WI38 (cell line): Measurements from ENCODE around the gene KIF26B.

Experiments used
- H3K4me3 ChIP-seq: 2 replicates; pipeline ENCODE4 v1.5.1; 2011; ENCODE audit warnings: low read depth, mild to moderate bottlenecking, control low read depth, low read length
- TF ChIP-seq, protein P1 (sequence below): IDR thresholded peaks from 2 replicates; pipeline ENCODE4 v1.5.1; 2012; ENCODE audit warnings: low read depth, mild to moderate bottlenecking, control low read depth, low read length

Gene KIF26B

GRCh38 chr1:245160288-245160687 lies 5.5 kb downstream of the KIF26B start:
- TF ChIP-seq, protein P1, sequence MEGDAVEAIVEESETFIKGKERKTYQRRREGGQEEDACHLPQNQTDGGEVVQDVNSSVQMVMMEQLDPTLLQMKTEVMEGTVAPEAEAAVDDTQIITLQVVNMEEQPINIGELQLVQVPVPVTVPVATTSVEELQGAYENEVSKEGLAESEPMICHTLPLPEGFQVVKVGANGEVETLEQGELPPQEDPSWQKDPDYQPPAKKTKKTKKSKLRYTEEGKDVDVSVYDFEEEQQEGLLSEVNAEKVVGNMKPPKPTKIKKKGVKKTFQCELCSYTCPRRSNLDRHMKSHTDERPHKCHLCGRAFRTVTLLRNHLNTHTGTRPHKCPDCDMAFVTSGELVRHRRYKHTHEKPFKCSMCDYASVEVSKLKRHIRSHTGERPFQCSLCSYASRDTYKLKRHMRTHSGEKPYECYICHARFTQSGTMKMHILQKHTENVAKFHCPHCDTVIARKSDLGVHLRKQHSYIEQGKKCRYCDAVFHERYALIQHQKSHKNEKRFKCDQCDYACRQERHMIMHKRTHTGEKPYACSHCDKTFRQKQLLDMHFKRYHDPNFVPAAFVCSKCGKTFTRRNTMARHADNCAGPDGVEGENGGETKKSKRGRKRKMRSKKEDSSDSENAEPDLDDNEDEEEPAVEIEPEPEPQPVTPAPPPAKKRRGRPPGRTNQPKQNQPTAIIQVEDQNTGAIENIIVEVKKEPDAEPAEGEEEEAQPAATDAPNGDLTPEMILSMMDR = no peak

DNA sequence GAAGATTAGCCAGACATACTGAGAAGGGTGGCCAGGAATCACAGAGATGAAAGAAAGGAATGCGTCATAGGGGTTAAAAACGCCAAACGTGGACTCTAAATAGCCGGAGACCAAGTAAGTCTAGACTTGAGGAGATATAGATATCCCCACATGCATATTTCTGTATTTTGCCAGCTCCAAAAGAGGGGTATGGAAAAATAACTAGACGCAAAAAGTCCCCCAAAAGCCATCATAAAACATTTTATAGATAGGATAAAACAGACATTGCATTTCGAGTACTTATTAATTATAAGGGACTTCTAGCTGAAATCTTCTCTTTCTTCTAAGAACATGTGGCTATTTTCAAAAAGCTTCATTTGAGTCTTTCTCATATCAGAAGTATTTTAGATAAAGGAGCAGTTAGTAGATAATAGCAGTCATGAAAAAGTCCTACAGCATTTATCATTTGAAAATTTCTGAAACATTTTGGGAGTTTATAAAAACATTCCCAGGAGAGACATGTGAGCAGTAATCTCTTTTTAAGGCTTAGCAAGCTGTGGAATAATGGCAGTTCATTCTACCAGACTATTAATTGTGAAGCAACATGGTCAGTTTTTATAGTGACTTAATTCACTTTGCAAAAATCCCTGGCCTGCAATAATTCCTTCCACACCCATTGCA lies 6.1 kb downstream of the KIF26B start:
- H3K4me3 ChIP-seq = no peak overlapping the region
- TF ChIP-seq, protein P1 = no peak

More at GRCh38 chr1:245160288-245160687, 5.5 kb downstream of the KIF26B start:
- H3K4me3 ChIP-seq = no peak overlapping the region

DNA sequence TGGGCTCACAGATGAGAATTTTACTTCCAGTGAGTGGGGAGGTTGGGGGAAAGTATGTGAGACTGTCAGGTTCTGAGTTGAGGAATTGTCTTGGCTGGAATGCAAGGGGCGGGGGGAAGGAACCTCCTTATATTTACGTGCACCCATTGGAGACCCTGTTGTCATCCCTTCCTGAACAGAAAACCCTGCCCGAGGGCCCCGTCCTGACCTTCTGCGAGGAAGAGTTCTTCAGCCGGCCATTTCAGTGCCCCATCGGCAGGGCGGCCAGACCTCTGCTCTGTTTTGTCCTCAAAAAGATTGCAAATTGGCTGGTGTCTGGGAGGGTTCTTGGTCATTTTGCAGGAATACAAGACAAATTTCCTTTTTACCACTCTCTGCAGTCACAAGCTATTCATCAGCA lies 7.1 kb downstream of the KIF26B start:
- TF ChIP-seq, protein P1 = no peak
- no peak overlapping the region for H3K4me3 ChIP-seq

DNA sequence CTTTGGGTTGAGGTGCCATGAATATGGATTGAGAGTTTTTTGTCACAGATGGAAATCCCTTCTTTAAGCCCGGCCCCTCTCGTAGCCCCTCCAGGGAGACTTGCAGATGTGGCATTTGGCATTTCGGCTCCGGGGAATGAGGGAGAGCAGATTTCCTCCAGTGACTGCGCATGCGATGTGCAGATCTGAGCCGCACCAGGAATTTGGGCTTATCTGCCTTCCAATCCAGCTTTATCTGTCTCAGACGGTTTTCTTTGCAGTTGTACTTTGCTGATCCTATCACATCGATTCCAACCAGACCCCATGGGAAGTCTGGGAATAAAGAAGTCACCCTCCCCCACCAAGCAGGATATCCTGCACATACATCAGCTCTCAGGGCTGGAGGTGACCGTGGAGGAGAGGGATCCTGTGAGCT lies 11.7 kb downstream of the KIF26B start:
- TF ChIP-seq, protein P1 = no peak

GRCh38 chr1:245168086-245168485 lies 13.3 kb downstream of the KIF26B start:
- H3K4me3 ChIP-seq = no peak overlapping the region

More for the DNA sequence above, 11.7 kb downstream of the KIF26B start:
- H3K4me3 ChIP-seq = peak overlapping the region; percentile 5; the same call in 1 of the 2 replicates

DNA sequence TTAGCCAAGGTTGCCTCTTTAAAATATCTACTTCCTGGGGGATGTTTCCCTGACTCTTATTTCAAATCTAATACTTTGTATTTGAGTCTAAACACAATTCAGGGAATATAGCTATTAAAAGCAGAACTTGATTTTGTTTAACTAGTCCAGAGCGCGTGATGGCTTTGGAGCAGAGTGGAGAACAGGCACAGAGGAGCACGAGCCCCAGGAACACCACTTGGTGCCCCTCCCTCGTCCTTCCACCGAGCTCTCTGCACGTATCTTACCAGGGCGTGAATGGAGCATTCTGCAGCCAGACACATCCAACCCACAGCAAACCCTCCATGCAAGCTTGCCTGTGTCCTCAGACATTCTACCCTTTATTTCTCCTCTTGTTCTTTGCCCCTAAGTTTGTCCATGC lies 14.1 kb downstream of the KIF26B start:
- H3K4me3 ChIP-seq = no peak overlapping the region
- TF ChIP-seq, protein P1 = no peak

More at GRCh38 chr1:245168086-245168485, 13.3 kb downstream of the KIF26B start:
- TF ChIP-seq, protein P1 = no peak

GRCh38 chr1:245169376-245169775 lies 14.6 kb downstream of the KIF26B start:
- H3K4me3 ChIP-seq = no peak overlapping the region
- TF ChIP-seq, protein P1 = no peak
